ENCODE results near the gene LIPC.

LIPC gene

DNA sequence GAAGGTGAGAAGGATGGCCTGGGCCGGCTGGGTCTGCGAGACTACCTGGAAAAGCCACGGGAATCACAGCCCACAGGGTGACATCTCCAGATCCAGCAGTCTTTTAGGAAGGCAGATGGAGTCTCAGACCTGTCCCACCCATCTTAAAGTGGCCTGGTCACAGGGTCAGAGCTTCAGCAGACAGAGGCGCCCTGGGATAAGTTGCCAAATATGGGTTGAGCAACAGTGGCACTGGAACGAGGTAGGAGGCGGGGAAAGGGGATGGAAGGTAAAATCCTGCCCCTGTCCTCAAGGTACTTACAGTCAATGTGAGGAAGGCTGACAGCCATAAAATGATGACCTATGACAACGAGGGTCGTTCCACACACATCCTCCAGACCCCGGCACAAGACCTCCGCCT is 80.7 kb downstream of the LIPC start:
- in situ Hi-C loops (cut with MboI; ENCODE audit: low sequenced_read_pairs): no loop called here

- in situ Hi-C loops (cut with MboI; ENCODE audit: low sequenced_read_pairs): no loop called here
Observed at GRCh38 chr15:58513008-58513407, 81.2 kb downstream of the LIPC start.

DNA sequence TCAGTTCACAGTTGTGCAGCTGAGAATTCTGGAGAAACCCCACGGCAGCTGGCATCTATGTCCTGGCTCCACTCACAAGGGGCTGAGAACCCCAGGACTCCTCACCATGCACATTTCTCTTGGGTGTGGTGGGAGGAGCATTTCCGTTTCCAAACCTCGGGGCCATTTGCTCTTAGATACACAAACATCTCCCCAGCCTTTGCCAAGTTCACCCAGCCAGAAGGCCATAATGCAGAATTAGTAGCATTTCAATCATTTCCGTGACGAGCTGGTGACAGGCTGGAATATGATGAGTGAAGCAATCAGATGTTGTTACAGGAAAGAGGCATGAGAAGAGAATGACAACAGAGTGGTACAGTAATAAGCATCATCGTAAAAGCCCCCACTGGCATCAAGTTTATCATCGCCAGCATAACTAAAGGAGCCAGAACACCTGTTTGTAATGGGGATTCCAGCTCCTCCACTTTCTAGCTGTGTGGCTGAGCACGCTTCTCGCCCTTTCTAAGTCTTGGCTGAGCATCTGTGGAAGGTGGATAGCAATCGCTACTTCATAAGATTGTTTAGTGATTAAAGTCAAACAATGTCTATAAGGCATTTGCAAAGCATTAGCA is 82.0 kb downstream of the LIPC start:
- in situ Hi-C loops (cut with MboI; ENCODE audit: low sequenced_read_pairs): no loop called here

- in situ Hi-C loops (cut with MboI; ENCODE audit: low sequenced_read_pairs): no loop called here
Observed at GRCh38 chr15:58515807-58516206, 84.0 kb downstream of the LIPC start.

DNA sequence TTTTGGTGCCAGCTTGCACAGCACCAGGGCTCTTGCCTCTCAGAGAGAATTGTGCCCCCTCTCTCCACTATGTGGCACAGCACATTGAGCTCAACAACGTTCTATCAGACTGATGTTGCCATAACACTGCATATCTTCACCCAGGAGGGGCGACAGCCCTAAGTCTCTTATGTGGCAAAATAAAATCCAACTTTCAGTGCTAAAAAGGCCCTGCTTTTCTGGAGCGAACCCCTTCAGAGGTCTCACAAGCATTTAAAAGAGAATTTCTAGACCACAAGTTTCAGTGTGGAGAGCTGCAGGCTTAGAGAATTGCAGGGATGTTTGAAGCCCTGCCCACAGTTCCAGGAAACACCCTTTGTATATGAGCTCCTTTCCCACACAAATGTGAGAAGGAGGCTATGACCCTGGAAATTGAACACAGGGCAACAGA is 85.5 kb downstream of the LIPC start:
- in situ Hi-C loops (cut with MboI; ENCODE audit: low sequenced_read_pairs): no loop called here

DNA sequence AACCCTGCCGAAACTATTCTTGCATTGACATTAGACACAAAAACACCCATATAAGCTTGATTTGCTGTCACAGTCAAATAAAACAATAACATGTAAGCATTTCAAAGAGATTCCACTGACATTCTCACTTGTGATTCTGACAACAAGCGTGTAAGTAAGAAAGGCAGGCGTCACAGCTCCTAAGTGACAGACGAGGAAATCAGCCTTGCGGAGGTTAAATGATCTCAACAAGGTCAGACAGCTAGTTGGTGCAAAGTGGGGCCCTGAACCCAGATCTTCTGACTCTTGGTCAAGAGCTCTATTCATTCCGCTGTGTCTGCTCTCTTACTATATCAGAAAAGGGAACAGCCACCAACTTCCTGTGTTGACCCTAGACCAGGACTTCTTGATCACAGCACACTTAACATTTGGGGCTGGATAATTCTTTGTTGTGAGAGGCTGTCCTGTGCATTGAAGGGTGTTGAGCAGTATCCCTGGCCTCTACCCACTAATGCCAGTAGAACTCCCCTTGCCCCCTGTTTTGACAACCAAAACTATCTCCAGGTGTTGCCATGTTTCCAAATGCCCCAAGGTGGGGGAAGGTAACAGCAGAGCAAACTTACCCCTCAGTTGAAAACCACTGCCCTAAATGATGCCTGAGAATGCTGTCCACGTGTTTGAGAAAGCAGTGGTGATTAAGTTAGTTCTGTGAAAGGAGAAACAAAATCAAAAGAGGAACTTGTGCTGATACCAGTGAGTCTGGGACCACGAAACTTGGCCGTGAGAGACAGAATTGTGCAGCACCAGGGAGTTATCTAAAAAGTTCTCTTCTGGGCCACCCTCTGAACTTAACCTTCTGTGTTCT is 86.1 kb downstream of the LIPC start:
- in situ Hi-C loops (cut with MboI; ENCODE audit: low sequenced_read_pairs): no loop called here

DNA sequence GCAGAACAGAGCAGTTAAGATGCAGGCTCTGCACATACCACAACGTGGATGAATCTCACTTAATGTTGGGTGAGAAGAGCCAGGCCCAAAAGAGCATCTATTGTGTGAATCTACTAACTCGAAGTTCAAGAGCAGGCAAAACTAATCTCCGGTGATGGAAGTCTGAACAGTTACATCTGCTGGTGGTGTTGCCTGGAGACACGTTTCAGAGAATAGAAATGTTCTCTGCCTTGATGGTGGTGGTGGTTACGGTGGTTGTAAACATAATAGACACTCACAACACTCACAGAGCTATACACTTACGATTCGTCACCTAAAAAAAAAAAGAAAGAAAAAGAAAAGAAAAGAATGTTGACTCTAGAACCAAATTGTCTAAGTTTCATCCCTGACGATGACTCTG is 86.8 kb downstream of the LIPC start:
- in situ Hi-C loops (cut with MboI; ENCODE audit: low sequenced_read_pairs): no loop called here

- in situ Hi-C loops (cut with MboI; ENCODE audit: low sequenced_read_pairs): no loop called here
Observed at GRCh38 chr15:58519516-58519915, 87.7 kb downstream of the LIPC start.

GRCh38 chr15:58520464-58520863 is 88.7 kb downstream of the LIPC start:
- in situ Hi-C loops (cut with MboI; ENCODE audit: low sequenced_read_pairs): no loop called here

GRCh38 chr15:58520936-58521292 is 89.1 kb downstream of the LIPC start:
- in situ Hi-C loops (cut with MboI; ENCODE audit: low sequenced_read_pairs): no loop called here

DNA sequence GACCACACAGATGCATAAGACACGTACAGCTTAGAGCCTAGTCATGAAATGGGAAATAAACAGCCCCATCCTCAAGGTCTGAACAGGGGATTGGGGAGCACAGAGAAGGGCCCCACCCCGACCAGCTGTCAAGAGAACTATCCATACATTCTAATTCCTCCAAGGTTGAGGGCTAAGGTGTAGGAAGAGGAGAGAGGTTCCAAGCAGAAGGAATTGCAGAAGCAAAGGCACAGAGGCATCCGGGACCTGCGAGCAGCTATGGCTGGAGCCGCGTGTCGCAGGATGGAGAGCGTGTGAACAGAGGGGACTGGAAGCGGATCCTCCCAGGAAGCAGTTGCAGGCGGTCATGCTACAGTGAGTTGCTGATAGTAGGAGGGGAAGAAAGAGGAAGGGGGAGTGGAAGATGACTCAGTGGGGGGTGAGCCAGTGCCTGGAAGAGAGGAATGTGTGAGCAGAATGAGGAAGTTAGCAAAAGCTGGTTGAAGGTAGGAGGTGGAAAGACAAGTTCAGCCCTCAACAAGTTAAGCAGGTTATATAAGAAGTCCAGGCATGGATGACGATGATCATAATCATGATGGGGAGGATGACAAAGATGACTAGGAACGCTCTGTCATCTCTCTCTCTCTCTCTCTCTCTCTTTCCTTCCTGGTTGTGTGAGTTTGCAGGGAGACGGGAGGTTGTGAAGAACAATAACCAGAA is 89.7 kb downstream of the LIPC start:
- in situ Hi-C loops (cut with MboI; ENCODE audit: low sequenced_read_pairs): no loop called here

DNA sequence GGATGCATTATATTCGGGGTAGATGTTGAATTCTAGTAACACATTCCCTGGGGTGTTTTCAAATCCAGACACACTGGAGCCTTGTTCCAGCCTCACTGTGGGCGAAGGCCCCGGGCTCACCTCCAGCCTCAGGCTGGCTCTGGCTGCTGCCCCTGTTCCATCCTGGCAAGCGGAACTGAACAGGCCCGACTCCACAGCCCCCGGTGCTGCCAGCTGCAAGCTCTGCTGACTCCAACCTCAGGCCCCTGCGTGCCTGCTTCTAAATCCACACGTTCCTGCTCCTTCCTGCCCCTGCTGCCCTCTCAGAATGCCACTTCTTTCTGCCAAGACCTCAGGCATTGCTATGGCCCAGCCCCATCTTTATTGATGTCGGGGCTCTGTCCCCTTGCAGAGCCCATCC is 90.6 kb downstream of the LIPC start:
- in situ Hi-C loops (cut with MboI; ENCODE audit: low sequenced_read_pairs): no loop called here

GRCh38 chr15:58522865-58523264 is 91.1 kb downstream of the LIPC start:
- in situ Hi-C loops (cut with MboI; ENCODE audit: low sequenced_read_pairs): no loop called here

GRCh38 chr15:58523634-58524033 is 91.8 kb downstream of the LIPC start:
- in situ Hi-C loops (cut with MboI; ENCODE audit: low sequenced_read_pairs): no loop called here

DNA sequence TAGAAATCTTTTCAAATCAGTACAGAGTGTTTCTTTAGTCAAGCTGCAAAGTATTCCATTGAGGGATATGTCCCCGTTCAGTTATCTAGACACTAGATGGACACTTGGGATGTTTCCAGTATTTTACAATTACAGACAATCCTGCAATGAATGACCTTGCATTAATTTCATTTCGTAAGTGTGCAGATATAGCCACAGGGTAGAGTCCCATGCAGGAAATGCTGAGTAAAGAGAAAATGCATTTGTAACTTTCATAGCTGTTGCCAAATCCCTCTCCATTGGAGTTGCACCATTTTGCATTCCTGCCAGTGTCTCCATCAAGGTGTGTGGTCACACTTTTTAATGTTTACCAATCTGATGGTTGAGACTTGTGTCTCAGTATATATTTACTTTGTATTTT is 92.5 kb downstream of the LIPC start:
- in situ Hi-C loops (cut with MboI; ENCODE audit: low sequenced_read_pairs): no loop called here

GRCh38 chr15:58525991-58526421 is 94.2 kb downstream of the LIPC start:
- in situ Hi-C loops (cut with MboI; ENCODE audit: low sequenced_read_pairs): no loop called here

DNA sequence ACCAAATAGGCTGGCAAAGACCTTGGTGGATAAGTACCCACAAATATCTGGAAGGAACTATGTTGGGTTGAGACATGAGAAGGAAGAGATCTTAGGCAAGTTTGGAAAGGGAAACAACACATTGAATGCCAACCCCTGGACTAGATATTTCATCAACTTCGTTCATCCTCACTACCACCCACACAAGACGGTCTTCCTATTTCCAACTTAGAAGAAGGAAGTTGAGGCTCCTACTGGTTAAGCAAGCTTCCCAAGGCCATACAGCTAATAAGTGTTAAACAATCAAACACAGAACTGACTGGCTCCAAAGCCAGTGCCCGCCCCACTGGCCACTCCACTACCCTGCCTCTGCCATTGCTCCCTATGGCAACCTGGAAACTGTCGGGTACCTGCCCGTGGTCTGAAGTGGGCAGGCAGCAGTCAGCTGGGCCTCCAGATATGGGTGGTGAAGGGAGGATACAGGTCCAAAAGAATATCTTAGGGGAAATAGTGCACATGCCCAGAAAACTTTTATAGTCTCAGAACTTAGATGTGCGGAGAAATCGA is 94.9 kb downstream of the LIPC start:
- in situ Hi-C loops (cut with MboI; ENCODE audit: low sequenced_read_pairs): no loop called here

DNA sequence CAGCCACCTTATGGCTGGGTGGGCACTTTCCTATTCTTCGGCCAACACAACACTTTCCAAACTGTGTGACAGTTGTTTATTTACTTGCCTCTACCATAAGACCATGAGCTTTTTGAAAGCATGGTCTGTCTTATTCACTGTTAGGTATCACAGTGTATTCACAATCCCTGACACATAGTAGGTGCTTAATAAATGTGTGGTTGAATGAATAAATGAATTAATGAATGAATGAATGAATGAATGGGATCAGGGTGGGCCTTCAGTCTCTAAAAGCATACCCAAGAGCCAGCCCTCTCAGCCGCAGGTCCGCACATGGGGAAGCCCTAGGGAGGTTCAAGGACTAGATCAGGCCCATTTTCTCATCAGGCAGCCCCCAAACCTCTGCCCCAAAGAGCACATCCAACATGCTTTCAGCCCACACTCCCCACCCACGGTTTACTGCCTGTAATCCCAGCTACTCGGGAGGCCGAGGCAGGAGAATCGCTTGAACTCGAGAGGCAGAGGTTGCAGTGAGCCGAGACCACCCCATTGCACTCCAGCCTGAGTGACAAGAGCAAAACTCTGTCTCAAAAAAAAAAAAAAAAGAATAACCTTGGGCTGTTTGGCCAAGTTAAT is 95.9 kb downstream of the LIPC start:
- in situ Hi-C loops (cut with MboI; ENCODE audit: low sequenced_read_pairs): no loop called here

GRCh38 chr15:58528188-58528870 is 96.5 kb downstream of the LIPC start:
- in situ Hi-C loops (cut with MboI; ENCODE audit: low sequenced_read_pairs): no loop called here

DNA sequence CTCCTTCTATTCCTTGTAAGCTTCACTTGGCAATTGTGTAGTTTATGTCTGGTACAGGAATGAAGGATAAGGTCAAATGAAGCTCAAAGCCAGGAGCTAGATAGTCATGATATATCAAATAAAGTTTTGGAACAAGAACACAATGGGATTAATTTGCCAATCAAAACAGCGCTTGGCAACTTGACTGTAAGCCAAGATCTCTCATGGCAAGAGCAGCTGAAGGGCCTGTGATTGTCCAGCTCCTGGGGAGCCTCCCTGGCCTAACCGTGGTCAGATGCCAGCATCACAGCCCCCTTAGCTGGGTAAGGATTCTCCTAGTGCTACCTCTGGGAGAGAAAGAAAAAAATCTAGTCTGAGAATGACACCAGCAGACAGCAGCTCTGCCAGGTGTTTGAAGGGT is 97.2 kb downstream of the LIPC start:
- in situ Hi-C loops (cut with MboI; ENCODE audit: low sequenced_read_pairs): no loop called here

Measured in HL-60/S4 (cell line).